Stimulated activated CD8-positive, alpha-beta memory T cell treated with anti-CD3 and anti-CD28 coated beads, Interleukin-12 subunit alpha, Interleukin-12 subunit beta, amount 100 ng/mL, for 24 hours (primary cell): Measurements from ENCODE around the gene NAA60.
"Not testable (repeated sequence)": the region's sequence is repeated elsewhere in the genome, so short reads cannot be mapped to it uniquely, and the experiment has no call there.

Source experiments
- DNase-seq: peaks from one replicate; pipeline ENCODE4 v3.0.0-alpha.2; 2020; ENCODE audit errors: extremely low read depth

NAA60 gene

GRCh38 chr16:3510416-3510815 lies 66.9 kb downstream of the NAA60 start:
- no peak for DNase-seq

GRCh38 chr16:3511286-3512180 lies 68.1 kb downstream of the NAA60 start:
- no peak for DNase-seq

- no peak for DNase-seq
Observed at GRCh38 chr16:3513892-3514583, 70.6 kb downstream of the NAA60 start.

- no peak for DNase-seq
Observed at GRCh38 chr16:3514621-3515020, 71.1 kb downstream of the NAA60 start.

- DNase-seq = no peak
Observed at GRCh38 chr16:3515897-3516296, 72.4 kb downstream of the NAA60 start.

- no peak for DNase-seq
Observed at GRCh38 chr16:3518292-3518985, 75.0 kb downstream of the NAA60 start.

GRCh38 chr16:3518986-3519348 lies 75.5 kb downstream of the NAA60 start:
- DNase-seq = no peak

- no peak for DNase-seq
Observed at GRCh38 chr16:3519581-3519980, 76.1 kb downstream of the NAA60 start.

- DNase-seq = no peak
Observed at GRCh38 chr16:3520413-3520812, 76.9 kb downstream of the NAA60 start.

GRCh38 chr16:3520841-3521240 lies 77.4 kb downstream of the NAA60 start:
- no peak for DNase-seq

- no peak for DNase-seq
Observed at GRCh38 chr16:3523281-3523680, 79.8 kb downstream of the NAA60 start.

- DNase-seq = no peak
Observed at GRCh38 chr16:3525951-3526350, 82.5 kb downstream of the NAA60 start.

GRCh38 chr16:3527216-3527829 lies 83.8 kb downstream of the NAA60 start:
- not testable (repeated sequence) for DNase-seq

GRCh38 chr16:3528406-3528805 lies 84.9 kb downstream of the NAA60 start:
- DNase-seq = no peak

GRCh38 chr16:3529175-3529574 lies 85.7 kb downstream of the NAA60 start:
- no peak for DNase-seq

GRCh38 chr16:3530371-3530914 lies 87.0 kb downstream of the NAA60 start:
- no peak for DNase-seq

- no peak for DNase-seq
Observed at GRCh38 chr16:3532741-3533140, 89.3 kb downstream of the NAA60 start.

GRCh38 chr16:3534126-3534525 lies 90.6 kb downstream of the NAA60 start:
- DNase-seq = no peak

GRCh38 chr16:3536271-3536731 lies 92.8 kb downstream of the NAA60 start:
- no peak for DNase-seq
